SU-DHL-6 (cell line): ENCODE data around the gene PXDN.

Source experiments
- H2AFZ ChIP-seq: fragments of 200-600 bp; sonication (generic); 2 replicates; pipeline ENCODE4 v1.6.1; 2014; ENCODE audit warnings: low read depth, mild to moderate bottlenecking, moderate library complexity, mixed read lengths, antibody characterized with exemption, low read length; ENCODE audit not compliant: severe bottlenecking
- H3F3A ChIP-seq: fragments of 200-600 bp; shearing (Covaris generic); 2 replicates; pipeline ENCODE4 v1.6.0; 2016; ENCODE audit warnings: antibody characterized with exemption, mild to moderate bottlenecking; ENCODE audit not compliant: insufficient read depth
- H3K27ac ChIP-seq: fragments of 200-600 bp; sonication (generic); 2 replicates; pipeline ENCODE4 v1.5.1; 2016; ENCODE audit warnings: low read depth, mild to moderate bottlenecking, low read length, moderate library complexity, mixed read lengths
- H3K27me3 ChIP-seq: fragments of 200-600 bp; sonication (generic), shearing (Covaris generic); 2 replicates; pipeline ENCODE4 v1.6.0; 2014; ENCODE audit warnings: mild to moderate bottlenecking, low read length
- H3K36me3 ChIP-seq: fragments of 200-600 bp; sonication (generic); 2 replicates; pipeline ENCODE4 v1.6.1; 2014; ENCODE audit warnings: mild to moderate bottlenecking, low read length, mixed read lengths
- H3K4me2 ChIP-seq: fragments of 300-600, 200-600 bp; shearing (Covaris generic), sonication (generic); 2 replicates; pipeline ENCODE4 v1.6.0; 2014; ENCODE audit warnings: low read length, low read depth, mild to moderate bottlenecking; ENCODE audit not compliant: poor library complexity, severe bottlenecking
- H3K4me3 ChIP-seq: fragments of 200-600 bp; sonication (generic); 2 replicates; pipeline ENCODE4 v1.5.1; 2014; ENCODE audit warnings: antibody characterized with exemption, low read length, mild to moderate bottlenecking, mixed read lengths; ENCODE audit not compliant: insufficient read depth, poor library complexity, severe bottlenecking
- H3K79me2 ChIP-seq: fragments of 200-600 bp; sonication (generic); 2 replicates; pipeline ENCODE4 v1.6.1; 2014; ENCODE audit warnings: mild to moderate bottlenecking, low read length, moderate library complexity; ENCODE audit not compliant: insufficient read depth
- H3K9ac ChIP-seq: fragments of 200-600 bp; sonication (generic); 2 replicates; pipeline ENCODE4 v1.7.0; 2014; ENCODE audit warnings: mild to moderate bottlenecking, low read length
- H3K9me2 ChIP-seq: fragments of 200-600 bp; sonication (generic); replicated peaks from 2 replicates; pipeline ENCODE4 v1.6.1; 2014; ENCODE audit warnings: low read length; ENCODE audit not compliant: insufficient read depth
- H3K9me3 ChIP-seq: fragments of 200-600 bp; sonication (generic); 2 replicates; pipeline ENCODE4 v1.6.1; 2014; ENCODE audit warnings: low read length, mixed read lengths; ENCODE audit not compliant: insufficient read depth
- H4K20me1 ChIP-seq: fragments of 200-600 bp; sonication (generic); 2 replicates; pipeline ENCODE4 v1.6.1; 2014; ENCODE audit warnings: low read depth, mild to moderate bottlenecking, antibody characterized with exemption, low read length, moderate library complexity, mixed read lengths
- CTCF ChIP-seq: fragments of 200-600 bp; sonication (generic); IDR thresholded peaks from one replicate; pipeline ENCODE4 v1.5.1; 2017; ENCODE audit warnings: antibody characterized with exemption, mild to moderate bottlenecking, low read length, moderate library complexity; ENCODE audit not compliant: insufficient read depth, poor library complexity, severe bottlenecking
- EZH2phosphoT487 ChIP-seq: fragments of 200-600 bp; sonication (generic), shearing (Covaris generic); conservative IDR thresholded peaks from 2 replicates; pipeline ENCODE4 v1.6.1; 2018; ENCODE audit warnings: mild to moderate bottlenecking, antibody characterized with exemption, low read length, moderate library complexity, mixed read lengths

Gene PXDN

GRCh38 chr2:1638281-1638860 is 105.9 kb downstream of the PXDN start:
- H3K4me2 ChIP-seq, result no peak overlapping the region
- no peak overlapping the region for H2AFZ ChIP-seq
- H3F3A ChIP-seq, result no peaks in the 10 kb centered on the region
- no peak overlapping the region for H3K4me3 ChIP-seq
- TF ChIP-seq CTCF (no peak), EZH2phosphoT487 (no peak)
- no peaks in the 10 kb centered on the region for H3K9me3 ChIP-seq
- H3K79me2 ChIP-seq, result no peaks in the 10 kb centered on the region
- no peak overlapping the region for H3K9ac ChIP-seq
- H3K36me3 ChIP-seq, result no peaks in the 10 kb centered on the region
- no peaks in the 10 kb centered on the region for H3K9me2 ChIP-seq
- no peaks in the 10 kb centered on the region for H4K20me1 ChIP-seq
- H3K27ac ChIP-seq, result no peak overlapping the region
- no peaks in the 10 kb centered on the region for H3K27me3 ChIP-seq

- no peak overlapping the region for H2AFZ ChIP-seq
- no peak overlapping the region for H3K9ac ChIP-seq
- no peak overlapping the region for H3K4me3 ChIP-seq
- no peak overlapping the region for H3K4me2 ChIP-seq
- H3K27me3 ChIP-seq, result no peaks in the 10 kb centered on the region
- H4K20me1 ChIP-seq, result no peaks in the 10 kb centered on the region
- H3K36me3 ChIP-seq, result no peaks in the 10 kb centered on the region
- TF ChIP-seq EZH2phosphoT487 (no peak), CTCF (no peak)
- no peaks in the 10 kb centered on the region for H3F3A ChIP-seq
- H3K9me3 ChIP-seq, result no peaks in the 10 kb centered on the region
- H3K9me2 ChIP-seq, result no peaks in the 10 kb centered on the region
- H3K27ac ChIP-seq, result no peak overlapping the region
- no peaks in the 10 kb centered on the region for H3K79me2 ChIP-seq
Observed at GRCh38 chr2:1636791-1637415, 107.4 kb downstream of the PXDN start.

- Histone ChIP-seq H3K9ac (no peak overlapping the region), H3K9me2 (no peaks in the 10 kb centered on the region), H3K36me3 (no peaks in the 10 kb centered on the region), H3K4me3 (no peak overlapping the region), H3F3A (no peaks in the 10 kb centered on the region), H4K20me1 (no peaks in the 10 kb centered on the region), H3K4me2 (no peak overlapping the region), H3K27me3 (no peaks in the 10 kb centered on the region), H3K9me3 (no peaks in the 10 kb centered on the region), H2AFZ (no peak overlapping the region), H3K79me2 (no peaks in the 10 kb centered on the region), H3K27ac (no peak overlapping the region)
- TF ChIP-seq CTCF, result no peak
Observed at GRCh38 chr2:1635823-1636222, 108.5 kb downstream of the PXDN start.
